Transverse colon (tissue), 3 donors: ENCODE results near the gene INSL3.

Source experiments
- CTCF ChIP-seq, 5 experiments: fragments of 200-600 bp in 3 of 5; fragments of 450-650 bp in 2 of 5; sonication (generic) in 3 of 5; IDR thresholded peaks; 1 replicate in 2 of 5; 2 replicates in 3 of 5; pipeline ENCODE4 v1.5.1; 2016 to 2017; ENCODE audit warnings: antibody characterized with exemption in 5 of 5, inconsistent platforms in 3 of 5, mild to moderate bottlenecking in 2 of 5, moderate library complexity in 1 of 5
- EP300 ChIP-seq: sonication (generic); formaldehyde crosslinking; IDR thresholded peaks from one replicate; pipeline ENCODE4 v1.6.1; 2017; ENCODE audit warnings: antibody characterized with exemption, low read depth
- POLR2A ChIP-seq: fragments of 450-650 bp; IDR thresholded peaks from one replicate; pipeline ENCODE4 v1.6.1; 2016; ENCODE audit warnings: antibody characterized with exemption, mild to moderate bottlenecking, moderate library complexity

- TF ChIP-seq CTCF (IDR thresholded peaks at IDR 0.05) (no peak), POLR2A (no peak), EP300 (no peak)
Measured at GRCh38 chr19:17842663-17843291, 21.5 kb upstream of the INSL3 start.
